GM19023 (cell line): ENCODE results near the gene ANP32B.
"Not testable (repeated sequence)": the region's sequence is repeated elsewhere in the genome, so short reads cannot be mapped to it uniquely, and the experiment has no call there.

Experiments
- ATAC-seq: cut with Tn5 transposase; IDR thresholded peaks from one replicate; pipeline ENCODE4 v1.9.1; 2021; ENCODE audit warnings: mild to moderate bottlenecking, moderate library complexity; ENCODE audit not compliant: unreplicated experiment

ANP32B gene

DNA sequence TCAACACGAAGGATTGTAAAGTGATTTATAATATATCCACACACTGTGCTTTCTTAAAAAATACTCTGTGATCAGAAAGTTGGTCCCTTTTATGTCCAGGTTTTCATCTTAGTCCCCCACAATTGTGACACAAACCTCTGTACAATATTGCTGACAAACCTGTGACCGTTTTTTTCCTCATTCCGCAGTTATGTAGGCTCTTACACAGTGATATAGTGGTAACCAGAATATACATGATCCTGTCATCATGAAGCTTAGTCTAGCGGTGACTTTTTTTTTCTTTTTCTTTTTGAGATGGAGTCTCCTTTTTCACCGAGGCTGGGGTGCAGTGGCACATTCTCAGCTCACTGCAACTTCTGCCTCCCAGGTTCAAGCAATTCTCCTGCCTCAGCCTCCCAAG, 8.7 kb downstream of the ANP32B start:
- ATAC-seq: no peak

DNA sequence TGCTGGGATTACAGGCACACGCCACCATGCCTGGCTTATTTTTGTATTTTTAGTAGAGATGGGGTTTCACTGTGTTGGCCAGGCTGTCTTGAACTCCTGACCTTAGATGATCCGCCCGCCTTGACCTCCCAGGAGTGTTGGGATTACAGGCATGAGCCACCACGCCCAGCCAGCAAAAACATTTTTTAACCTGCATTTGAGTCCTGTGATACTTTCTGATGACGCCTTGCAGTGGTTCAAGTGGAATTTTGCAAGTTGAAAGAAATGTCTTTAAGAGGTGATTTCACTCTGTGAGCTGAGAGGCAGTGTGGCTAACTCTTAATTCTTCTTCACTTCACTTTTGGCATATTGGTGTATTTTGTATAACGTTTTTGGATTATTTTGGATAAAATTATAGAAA, 9.1 kb downstream of the ANP32B start:
- ATAC-seq: no peak

DNA sequence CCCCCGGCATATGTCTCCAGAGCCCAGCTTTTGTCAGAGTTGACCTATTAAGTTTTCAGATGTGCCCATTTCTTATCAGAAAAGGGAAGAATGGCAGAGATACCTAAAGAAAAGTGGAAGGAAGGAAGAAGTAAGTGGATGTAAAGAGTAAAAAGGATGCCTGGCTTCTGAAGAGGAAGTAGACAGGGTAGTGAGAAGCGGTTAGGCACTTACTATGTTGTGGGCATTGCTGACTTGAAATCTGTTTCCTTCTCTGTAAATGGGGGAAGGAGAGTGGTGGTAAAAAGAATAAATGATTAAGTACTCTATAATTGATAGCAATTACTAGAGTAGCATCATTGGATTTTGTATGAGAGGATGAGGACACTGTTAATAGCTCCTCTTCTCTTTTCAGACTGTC, 9.9 kb downstream of the ANP32B start:
- no peak for ATAC-seq

DNA sequence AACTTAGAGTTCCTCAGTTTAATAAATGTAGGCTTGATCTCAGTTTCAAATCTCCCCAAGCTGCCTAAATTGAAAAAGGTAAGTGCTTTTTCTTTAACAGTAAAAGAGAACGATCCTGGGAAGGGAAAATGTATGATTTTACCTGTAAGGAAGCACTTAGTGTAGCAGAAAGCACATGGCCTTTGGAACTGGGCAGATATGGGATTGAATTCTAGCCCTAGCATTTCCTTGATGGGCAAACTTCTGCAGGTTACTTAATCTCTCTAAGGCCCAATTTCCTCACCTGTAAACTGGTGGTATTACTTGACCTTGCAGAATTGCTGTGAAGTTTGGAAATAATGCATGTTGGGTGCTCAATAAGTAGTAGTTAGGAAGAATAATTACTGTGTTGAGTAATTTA, 11.6 kb downstream of the ANP32B start:
- ATAC-seq: no peak

DNA sequence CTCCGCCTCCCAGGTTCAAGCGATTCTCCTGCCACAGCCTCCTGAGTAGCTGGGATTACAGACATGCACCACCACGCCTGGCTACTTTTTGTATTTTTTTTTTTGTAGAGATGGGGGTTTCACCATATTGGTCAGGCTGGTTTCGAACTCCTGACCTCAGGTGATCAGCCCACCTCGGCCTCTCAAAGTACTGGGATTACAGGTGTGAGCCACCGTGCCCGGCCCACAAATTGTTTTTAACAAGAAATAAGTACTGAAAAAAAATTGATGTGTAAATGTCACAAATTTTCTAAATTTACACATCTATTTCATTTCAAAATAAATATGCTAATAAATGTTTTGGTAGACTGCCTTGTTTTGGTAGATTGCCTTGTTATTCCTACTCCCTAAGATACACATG, 13.5 kb downstream of the ANP32B start:
- not testable (repeated sequence) for ATAC-seq

DNA sequence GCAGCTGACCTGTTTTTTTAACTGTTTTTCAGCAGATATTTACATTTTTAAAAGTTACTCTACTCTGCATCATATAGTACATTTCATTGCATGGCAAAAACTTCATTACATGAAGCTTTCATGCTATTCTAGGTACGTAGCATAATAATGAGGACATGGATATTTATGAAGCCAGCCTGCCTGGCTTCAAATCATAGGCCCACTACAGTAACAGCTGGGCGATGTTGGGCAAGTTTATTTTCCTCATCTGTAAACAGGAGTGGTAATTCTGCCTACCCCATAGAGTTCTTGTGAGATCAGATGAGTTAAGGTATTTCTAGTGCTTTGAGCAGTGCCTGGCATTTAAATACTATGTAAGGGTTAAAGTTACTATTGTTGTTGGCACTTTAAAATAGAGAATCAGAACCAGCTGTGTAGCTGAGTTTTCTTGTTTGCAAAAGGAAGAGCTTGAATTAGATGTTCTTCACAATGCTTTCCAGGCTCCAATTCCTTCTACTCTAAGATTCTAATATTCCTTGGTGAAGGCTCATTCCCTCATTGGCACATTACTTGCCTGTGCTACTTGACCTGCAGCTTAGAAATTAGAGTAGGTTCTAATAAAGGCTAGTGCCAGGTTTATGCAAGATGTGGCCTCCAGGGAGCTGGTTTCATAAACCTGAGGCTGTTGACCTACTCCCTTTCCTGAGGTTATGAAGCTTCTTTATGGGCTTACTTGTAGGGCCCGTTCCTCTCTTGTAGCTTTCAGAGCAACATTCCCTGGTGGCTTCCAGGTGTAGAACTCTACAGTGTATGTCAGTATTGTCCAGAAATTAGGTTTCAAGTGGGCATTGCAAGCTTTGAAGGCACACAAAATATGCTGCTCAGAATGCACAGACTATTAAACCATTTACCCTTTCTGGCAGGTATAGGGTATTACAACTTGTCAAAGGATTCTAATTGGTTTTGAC, 14.5 kb downstream of the ANP32B start:
- no peak for ATAC-seq

DNA sequence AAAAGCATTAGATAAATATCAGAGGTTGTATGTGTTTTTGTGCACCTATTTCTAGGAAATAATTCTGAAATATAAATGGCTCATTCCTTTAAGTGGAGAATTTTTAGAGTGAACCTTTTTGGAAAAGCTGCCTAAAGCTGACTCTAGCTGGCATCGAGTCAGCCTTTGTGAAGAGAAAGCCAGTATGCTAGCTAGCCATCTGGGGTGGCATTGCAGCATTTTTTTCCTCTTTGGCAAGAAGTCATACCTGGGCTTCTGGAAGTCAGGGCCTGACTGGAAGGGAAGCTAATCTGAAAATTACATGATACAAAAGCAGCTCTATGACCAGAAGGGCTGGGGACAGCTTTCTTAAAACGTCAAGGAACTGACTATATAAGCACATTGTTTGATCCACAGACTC, 19.7 kb downstream of the ANP32B start:
- ATAC-seq: no peak

DNA sequence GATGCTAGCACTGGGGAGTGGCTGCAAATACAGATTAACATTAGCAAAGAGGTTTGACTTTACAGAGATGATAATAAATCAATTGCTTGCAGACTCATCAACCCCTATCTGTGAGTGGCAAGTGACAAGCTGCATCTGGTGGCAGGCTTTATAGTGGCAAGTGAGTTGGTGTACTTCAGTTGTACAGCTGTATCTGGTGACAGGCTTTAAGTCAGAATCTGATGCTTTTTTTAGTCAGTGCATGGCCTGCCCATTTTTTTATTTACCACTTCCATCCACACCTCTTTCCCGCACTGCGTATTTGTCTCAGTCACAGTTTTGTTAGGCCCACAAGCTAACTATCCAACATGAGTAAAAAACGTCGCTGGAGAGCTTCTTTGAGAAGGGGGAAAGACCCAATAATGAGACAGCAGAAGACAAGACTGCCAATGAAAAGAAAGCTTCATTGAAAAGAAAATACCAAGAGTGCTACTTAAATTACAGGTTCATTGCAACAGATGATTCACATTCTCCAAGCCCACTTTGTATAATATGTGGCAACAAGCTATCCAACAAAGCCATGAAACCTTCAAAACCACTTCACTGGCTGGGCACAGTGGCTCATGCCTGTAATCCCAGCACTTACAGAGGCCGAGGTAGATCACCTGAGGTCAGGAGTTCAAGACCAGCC, 23.1 kb downstream of the ANP32B start:
- no peak for ATAC-seq

DNA sequence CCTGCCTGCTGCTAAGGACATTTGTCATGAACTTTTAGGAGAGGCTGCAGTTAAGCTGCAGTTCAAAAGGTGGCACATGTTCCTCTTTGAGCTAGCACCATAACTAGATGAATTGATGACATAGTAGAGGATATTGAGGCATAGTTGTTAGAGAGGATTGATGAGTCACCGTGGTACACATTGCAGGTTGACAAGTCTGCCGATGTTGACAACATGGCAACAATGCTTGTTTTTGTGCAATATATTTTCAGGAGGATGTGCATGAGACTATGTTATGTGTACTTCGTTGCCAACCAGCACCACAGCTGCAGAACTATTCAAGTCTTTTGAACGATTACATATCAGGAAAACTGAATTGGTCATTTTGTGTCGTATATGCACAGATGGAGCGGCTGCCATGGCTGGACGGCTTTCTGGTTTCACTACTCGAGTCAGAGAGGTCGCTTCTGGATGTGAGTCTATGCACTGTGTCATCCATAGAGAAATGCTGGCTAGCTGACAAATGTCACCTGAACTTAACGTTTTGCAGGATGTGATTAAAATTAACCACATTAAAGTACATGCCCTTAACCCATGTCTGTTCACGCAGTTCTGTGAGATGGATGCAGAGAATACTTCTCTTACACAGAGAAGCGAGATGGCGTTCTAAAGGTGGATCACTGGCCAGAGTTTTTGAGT, 24.2 kb downstream of the ANP32B start:
- no peak for ATAC-seq

DNA sequence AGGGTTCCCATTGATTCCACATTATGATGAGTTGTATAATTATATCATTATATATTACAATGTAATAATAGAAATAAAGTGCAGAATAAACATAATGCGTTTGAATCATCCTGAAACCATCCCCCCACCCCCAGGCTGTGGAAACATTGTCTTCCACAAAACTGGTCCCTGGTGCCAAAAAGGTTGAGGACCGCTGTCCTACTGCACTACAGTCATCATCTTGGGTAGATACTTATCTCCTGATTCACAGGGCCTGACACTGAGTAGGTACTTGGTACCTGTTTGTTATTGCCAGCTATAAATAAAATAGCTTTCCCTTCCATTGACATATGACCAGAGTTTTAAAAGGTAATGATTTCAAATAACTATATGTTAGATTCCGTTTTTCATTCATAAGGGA, 25.6 kb downstream of the ANP32B start:
- ATAC-seq: no peak

DNA sequence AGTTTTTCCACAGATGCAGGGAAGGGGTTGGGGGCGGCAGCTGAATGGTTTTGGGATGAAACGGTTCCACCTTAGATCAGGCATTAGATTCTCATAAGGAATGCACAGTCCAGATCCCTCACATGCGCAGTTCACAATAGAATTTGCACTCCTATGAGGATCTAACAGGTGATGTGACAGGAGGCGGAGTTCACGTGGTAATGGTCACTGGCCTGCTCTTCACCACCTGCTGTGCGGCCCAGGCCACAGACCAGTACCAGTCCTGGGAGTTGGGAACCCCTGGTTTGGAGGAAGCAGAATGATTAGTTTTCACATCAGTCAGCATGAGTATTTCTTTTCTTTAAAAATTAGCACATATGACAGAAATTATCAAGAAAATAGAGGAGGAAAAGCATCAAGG, 26.3 kb downstream of the ANP32B start:
- no peak for ATAC-seq

DNA sequence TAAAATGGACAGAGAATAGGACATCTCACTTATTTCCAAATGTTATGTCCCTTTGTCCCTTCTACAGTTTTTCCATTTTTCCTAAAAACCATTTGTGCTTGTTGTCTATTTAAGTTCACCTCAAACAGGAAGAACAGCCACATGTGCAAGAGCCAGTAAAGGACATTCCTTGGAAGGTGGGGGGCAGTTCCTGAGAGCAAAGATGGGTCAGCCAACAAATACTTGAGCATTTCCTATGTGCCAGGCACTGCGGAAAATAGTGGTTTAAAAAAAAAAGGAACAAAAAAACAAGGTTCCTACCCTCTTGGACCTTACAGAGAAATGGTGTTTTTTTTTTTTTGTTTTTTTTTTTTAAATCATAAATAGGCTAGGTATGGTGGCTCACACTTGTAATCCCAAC, 26.8 kb downstream of the ANP32B start:
- no peak for ATAC-seq

DNA sequence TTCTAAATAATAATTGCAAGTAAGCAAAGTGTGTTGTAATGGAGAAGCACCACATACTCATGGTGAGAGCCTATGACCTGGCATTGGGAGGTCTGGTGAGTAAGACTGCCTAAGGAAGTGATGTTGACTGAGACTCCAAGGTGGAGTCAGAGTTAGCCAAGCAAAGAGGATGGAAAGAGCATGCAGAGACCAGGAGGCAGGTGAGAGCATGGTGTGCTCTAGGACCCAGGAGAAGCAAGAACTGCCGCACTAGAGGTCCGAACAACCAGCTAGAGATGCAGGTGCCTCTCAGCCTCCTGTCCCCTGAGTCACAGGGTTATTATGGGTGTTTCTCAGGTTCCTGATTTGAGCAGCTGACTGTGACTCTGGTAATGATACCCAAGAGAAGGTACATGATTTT, 27.3 kb downstream of the ANP32B start:
- peak; percentile 91 for ATAC-seq

DNA sequence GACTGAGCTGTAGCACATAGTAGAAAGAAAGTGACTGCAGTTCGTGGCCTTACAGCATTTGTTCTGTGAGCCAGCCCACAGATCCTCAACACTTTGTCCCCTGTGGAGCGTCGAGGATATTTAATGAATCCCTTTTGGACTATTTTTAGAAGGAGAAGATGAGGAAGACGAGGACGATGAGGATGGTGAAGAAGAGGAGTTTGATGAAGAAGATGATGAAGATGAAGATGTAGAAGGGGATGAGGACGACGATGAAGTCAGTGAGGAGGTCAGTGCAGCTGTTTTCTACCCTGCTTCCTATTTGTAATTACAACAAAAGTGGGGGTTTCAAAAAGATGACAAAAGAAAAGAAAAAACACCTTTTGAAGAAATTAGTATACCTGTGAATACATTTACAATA, 28.0 kb downstream of the ANP32B start:
- no peak for ATAC-seq

DNA sequence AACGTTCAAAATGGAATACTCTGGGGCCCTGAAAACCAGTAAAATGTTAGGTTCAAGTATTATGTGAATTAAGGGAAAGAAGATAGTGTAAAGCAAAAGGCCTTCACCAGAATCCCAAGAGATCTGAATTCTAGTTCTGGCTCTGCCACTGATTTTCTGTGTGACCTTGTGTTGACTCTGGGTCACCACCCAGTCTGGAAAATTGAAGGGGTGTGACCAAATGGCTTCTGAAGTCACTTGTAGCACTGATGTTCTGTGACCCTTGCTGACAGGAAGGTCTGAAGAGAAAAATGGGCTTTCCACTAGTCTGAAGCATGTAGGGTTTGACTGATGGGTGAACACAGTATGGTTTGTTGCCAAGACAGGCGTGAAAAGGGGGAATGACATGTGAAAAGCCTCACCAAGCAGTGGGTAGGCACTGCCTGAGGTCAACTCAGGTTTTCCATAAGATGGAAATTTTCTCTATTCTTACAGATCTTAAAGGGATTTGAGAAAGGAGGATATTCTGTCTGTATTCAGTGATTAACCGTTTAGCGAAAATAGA, 33.1 kb downstream of the ANP32B start:
- no peak for ATAC-seq

DNA sequence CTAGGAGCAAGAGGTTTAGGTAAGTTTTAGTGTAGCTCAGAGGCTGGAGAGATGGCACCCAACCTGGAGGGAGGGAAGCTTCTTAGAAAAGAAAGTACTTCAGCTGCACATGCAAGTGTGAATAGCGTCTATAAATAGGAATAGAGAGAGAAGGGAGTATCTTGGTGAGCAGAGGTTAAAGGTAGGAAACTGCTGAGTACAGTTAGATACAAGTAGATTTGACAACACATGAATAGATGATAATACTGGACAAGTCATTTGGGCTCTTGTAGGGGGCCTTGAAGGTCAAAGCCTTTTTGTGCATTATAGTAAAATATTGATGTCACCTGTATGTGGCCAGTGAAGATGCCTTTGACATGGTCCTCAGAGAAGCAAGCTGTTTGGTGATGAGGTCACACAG, 34.2 kb downstream of the ANP32B start:
- ATAC-seq: no peak

DNA sequence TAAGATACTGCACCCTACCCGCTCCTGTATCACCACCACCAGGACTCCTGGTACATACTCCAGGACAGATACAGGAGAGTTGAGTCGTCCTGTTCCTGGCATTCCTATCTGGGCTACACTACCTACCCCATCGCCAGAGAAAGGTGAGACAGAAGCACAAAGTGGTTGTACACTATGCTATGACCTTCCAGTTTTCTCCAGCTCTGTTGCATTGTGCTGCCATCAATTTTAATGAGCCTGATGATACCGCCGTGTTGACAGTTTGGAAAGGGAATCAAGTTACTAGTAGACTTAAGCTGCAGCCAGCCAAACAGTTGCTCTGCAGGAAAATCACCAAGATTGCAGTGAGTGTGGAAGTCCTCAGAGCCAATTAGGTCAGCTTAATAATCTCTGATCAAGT, 35.2 kb downstream of the ANP32B start:
- no peak for ATAC-seq

DNA sequence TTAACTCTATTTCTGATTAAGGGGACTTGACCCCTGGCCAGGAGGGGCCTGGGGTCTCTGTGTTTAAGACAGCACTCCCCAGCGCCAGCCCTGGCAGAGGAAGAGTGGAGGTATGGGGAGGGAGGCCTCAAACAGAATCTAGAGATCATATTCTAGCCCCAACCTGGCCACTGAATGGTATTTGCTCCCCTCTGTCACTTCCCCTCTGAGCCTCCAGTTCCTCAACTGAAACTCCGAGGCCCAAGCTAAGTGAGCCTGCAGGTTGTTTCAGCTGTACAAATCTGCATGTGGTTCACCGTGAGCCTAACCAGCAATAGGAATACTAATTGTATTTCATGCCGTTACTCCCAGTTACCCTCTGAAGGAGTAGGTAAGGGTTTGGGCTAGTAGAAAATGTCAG, 36.0 kb downstream of the ANP32B start:
- ATAC-seq: no peak

DNA sequence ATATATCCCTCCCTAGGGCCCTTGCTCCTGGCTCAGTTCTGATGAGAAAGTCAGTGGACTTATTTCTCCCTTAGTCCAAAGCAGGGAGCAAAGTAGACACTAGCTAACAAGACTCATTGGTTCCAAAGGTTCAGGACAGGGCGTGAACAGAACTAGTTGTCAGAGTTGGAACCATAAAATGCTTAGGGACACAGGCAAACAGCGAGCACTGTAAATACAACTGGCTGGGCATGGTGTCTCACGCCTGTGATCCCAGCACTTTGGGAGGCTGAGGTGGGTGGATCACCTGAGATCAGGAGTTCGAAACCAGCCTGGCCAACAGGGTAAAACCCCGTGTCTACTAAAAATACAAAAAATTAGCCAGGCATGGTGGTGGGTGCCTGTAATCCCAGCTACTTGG, 36.7 kb downstream of the ANP32B start:
- ATAC-seq: not testable (repeated sequence)

DNA sequence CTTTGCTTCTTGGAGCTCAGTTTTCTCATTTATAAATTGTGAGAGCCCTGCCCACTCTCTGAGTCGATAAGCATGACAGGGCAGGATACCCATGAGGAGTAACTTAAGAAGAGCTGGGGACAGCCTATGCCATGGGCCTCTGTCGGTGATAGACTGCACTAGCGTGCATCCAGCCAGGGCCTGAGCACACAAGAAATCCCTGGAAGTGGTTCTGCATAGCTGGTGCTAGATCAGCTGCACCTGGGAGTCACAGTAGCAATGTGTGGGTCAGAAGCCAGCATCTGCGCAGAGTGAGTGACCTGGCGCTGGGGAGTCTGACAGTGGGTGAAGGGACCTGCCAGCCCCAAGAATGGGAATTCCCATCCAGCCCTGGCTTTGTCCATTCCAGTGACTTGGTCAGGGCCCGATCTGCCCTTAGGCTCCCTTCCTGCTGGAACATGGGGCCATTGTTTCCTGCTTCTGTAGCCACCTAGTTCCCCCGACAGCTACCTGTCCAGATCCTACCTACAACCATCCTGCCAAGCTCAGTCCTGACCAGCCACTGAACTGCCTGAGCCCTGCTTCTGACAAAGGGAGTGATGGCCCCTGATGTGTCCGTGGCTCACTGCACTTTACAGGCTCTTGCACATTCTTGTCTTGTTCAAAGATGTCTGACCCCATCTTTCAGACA, 37.5 kb downstream of the ANP32B start:
- no peak for ATAC-seq
